OCI-LY7 (cell line): ENCODE results near the gene TBX5. TPM values are rescaled to one million over a fixed set of nuclear protein-coding genes. Genes with fewer than 3 reads are reported as not detected.

Experiments used
- BruUV-seq: library from RNA; stranded (reverse); fragments of 400-500 nt; replicated peaks from 2 replicates; lab custom pipeline; 2021; lab: Mats Ljungman, UMichigan
- CTCF ChIA-PET: fragments of 300-600 bp; sonication (Branson Sonifier 250); formaldehyde crosslinking; loops from one replicate; lab custom pipeline; 2022; ENCODE audit warnings: antibody characterized with exemption; ENCODE audit not compliant: unreplicated experiment; lab: Charles Lee
- POLR2A ChIA-PET: fragments of 300-600 bp; sonication (Branson Sonifier 250); formaldehyde crosslinking; loops from one replicate; lab custom pipeline; 2022; ENCODE audit warnings: antibody characterized with exemption; lab: Charles Lee
- DNase-seq: peaks from one replicate; pipeline ENCODE4 v3.0.0-alpha.2; 2015; ENCODE audit warnings: low spot score
- H2AFZ ChIP-seq: fragments of 200-600 bp; sonication (generic), shearing (Covaris generic); 2 replicates; pipeline ENCODE4 v1.6.1; 2014; ENCODE audit warnings: mild to moderate bottlenecking, antibody characterized with exemption, low read length, moderate library complexity
- H3K27ac ChIP-seq: fragments of 200-600 bp; sonication (generic); 2 replicates; pipeline ENCODE4 v1.5.1; 2014; ENCODE audit warnings: mixed run types, low read depth, mild to moderate bottlenecking, moderate library complexity, low read length, inconsistent platforms; ENCODE audit not compliant: poor library complexity, severe bottlenecking
- H3K36me3 ChIP-seq: fragments of 200-600 bp; sonication (generic); 2 replicates; pipeline ENCODE4 v1.6.1; 2014; ENCODE audit warnings: mild to moderate bottlenecking, antibody characterized with exemption, low read length, moderate library complexity, mixed read lengths; ENCODE audit not compliant: insufficient read depth
- H3K4me1 ChIP-seq: fragments of 200-600 bp; sonication (generic); 2 replicates; pipeline ENCODE4 v1.5.1; 2014; ENCODE audit warnings: mild to moderate bottlenecking, low read length; ENCODE audit not compliant: insufficient read depth, poor library complexity, severe bottlenecking
- H3K4me2 ChIP-seq: fragments of 200-600 bp; sonication (generic); 2 replicates; pipeline ENCODE4 v1.6.1; 2014; ENCODE audit warnings: mild to moderate bottlenecking, low read length
- H3K4me3 ChIP-seq: fragments of 200-600 bp; sonication (generic); 2 replicates; pipeline ENCODE4 v1.5.1; 2014; ENCODE audit warnings: mild to moderate bottlenecking, low read depth, low read length; ENCODE audit not compliant: poor library complexity, severe bottlenecking
- H3K79me2 ChIP-seq: fragments of 200-600 bp; sonication (generic); 2 replicates; pipeline ENCODE4 v1.6.1; 2016; ENCODE audit warnings: low read depth, mild to moderate bottlenecking, low read length, moderate library complexity, mixed read lengths; ENCODE audit not compliant: insufficient read depth
- H3K9me2 ChIP-seq: fragments of 200-600 bp; sonication (generic); 2 replicates; pipeline ENCODE4 v1.6.1; 2016; ENCODE audit warnings: mild to moderate bottlenecking, low read length, mixed read lengths; ENCODE audit not compliant: insufficient read depth
- H3K9me3 ChIP-seq: fragments of 200-600 bp; sonication (generic); 2 replicates; pipeline ENCODE4 v1.6.1; 2014; ENCODE audit warnings: mild to moderate bottlenecking, mixed run types, low read length, mixed read lengths
- H4K20me1 ChIP-seq: fragments of 200-600 bp; sonication (generic); 2 replicates; pipeline ENCODE4 v1.6.1; 2014; ENCODE audit warnings: mild to moderate bottlenecking, antibody characterized with exemption, low read length, moderate library complexity, mixed read lengths; ENCODE audit not compliant: insufficient read depth
- EZH2phosphoT487 ChIP-seq: fragments of 200-600 bp; sonication (generic); IDR thresholded peaks from 2 replicates; pipeline ENCODE4 v1.6.1; 2018; ENCODE audit warnings: low read depth, borderline replicate concordance, mild to moderate bottlenecking, mixed run types, antibody characterized with exemption, low read length, moderate library complexity, mixed read lengths
- intact Hi-C: fragments of 100-400 bp; cut with micrococcal nuclease; formaldehyde crosslinking; loops from one replicate; pipeline ENCODE4 v1.10.0; 2022; ENCODE audit not compliant: unreplicated experiment
- total RNA-seq, 2 experiments: library from RNA; depleted of rRNA in 1 of 2; stranded (reverse); fragments of >200 nt in 1 of 2; shearing (Covaris generic) in 1 of 2; gene quantifications; 2 replicates each; pipeline ENCODE4 v1.2.3, GENCODE V29; 2014 to 2022
- TF ChIP-seq, protein P1 (sequence below): fragments of 200-600 bp; sonication (generic); conservative IDR thresholded peaks from 2 replicates; pipeline ENCODE4 v1.5.1; 2014; ENCODE audit warnings: mild to moderate bottlenecking, antibody characterized with exemption, low read length, moderate library complexity, mixed read lengths

Gene TBX5
- total RNA-seq, 2 experiments from 2014 or later = not detected

DNA sequence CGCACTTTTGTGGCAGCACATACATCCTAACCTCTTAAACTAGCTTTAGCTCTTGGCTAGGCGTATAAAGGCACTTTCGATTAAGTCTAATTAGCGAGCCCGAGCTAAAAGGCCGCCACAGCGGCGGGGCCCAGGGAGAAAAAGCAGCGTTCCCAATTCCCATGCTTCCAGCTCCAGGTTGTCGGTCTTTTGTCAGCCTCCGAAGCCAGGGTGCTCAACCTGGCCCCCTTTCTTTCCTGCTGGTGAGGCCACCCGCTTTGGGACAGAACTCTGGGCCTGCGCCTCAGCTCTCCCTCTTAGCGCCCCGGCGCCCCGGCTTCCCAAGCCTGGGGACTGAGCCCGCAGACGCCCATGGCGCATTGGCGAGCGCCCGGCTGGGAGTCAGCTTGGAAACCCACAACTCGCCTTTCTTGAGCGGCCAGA lies 33.3 kb upstream of the TBX5 start:
- TF ChIP-seq EZH2phosphoT487 = no peak
- TF ChIP-seq, protein P1, sequence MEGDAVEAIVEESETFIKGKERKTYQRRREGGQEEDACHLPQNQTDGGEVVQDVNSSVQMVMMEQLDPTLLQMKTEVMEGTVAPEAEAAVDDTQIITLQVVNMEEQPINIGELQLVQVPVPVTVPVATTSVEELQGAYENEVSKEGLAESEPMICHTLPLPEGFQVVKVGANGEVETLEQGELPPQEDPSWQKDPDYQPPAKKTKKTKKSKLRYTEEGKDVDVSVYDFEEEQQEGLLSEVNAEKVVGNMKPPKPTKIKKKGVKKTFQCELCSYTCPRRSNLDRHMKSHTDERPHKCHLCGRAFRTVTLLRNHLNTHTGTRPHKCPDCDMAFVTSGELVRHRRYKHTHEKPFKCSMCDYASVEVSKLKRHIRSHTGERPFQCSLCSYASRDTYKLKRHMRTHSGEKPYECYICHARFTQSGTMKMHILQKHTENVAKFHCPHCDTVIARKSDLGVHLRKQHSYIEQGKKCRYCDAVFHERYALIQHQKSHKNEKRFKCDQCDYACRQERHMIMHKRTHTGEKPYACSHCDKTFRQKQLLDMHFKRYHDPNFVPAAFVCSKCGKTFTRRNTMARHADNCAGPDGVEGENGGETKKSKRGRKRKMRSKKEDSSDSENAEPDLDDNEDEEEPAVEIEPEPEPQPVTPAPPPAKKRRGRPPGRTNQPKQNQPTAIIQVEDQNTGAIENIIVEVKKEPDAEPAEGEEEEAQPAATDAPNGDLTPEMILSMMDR = no peak
- CTCF ChIA-PET = no interaction called here
- H3K4me2 ChIP-seq = no peak overlapping the region
- intact Hi-C loops = no loop called here
- H3K79me2 ChIP-seq = no peaks in the 10 kb centered on the region
- POLR2A ChIA-PET = no interaction called here
- no peak for DNase-seq
- no peaks in the 10 kb centered on the region for H3K9me3 ChIP-seq
- H3K36me3 ChIP-seq = no peaks in the 10 kb centered on the region
- no peak overlapping the region for H2AFZ ChIP-seq
- no peak overlapping the region for H3K4me3 ChIP-seq
- H4K20me1 ChIP-seq = no peaks in the 10 kb centered on the region
- no peaks in the 10 kb centered on the region for H3K9me2 ChIP-seq
- BruUV-seq = no TSS peak
- H3K27ac ChIP-seq = no peak overlapping the region
- H3K4me1 ChIP-seq = no peaks in the 10 kb centered on the region

DNA sequence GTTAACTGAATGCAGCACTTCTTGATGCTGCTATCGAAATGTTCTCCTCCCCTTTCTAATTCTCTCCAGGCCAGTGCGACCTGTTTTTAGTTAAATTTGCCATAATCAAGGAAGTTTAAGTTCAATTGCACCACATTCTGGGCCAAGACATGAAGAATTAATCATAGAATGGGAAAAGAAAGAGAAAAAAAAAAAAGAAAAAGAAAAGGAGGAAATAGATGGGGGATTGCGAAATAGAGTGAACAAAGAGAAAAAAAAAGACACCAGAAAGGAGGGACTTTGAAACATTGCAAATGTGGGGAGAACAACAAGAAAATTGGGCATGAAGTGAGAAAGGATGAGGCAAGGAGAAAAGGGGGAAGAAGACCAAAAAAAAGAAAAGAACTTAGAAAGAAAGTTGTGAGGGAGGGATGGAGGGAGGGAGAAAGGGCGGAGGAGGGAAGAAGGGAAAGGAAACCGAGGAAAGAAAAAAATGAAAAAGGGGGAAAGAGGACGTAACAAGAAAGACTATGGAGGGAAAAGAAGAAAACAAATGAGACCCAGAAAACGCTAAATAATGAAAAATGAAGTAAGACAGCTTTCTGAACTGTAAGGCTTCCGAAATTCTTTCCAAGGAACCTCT lies 32.8 kb upstream of the TBX5 start:
- Histone ChIP-seq H3K79me2 (no peaks in the 10 kb centered on the region), H3K9me2 (no peaks in the 10 kb centered on the region), H3K4me3 (no peak overlapping the region), H3K27ac (no peak overlapping the region), H4K20me1 (no peaks in the 10 kb centered on the region), H3K4me1 (no peaks in the 10 kb centered on the region), H2AFZ (no peak overlapping the region), H3K4me2 (no peak overlapping the region), H3K9me3 (no peaks in the 10 kb centered on the region), H3K36me3 (no peaks in the 10 kb centered on the region)
- no TSS peak for BruUV-seq
- POLR2A ChIA-PET = no interaction called here
- CTCF ChIA-PET = no interaction called here
- no peak for DNase-seq
- TF ChIP-seq, protein P1 = no peak
- TF ChIP-seq EZH2phosphoT487 = no peak
- intact Hi-C loops = no loop called here

DNA sequence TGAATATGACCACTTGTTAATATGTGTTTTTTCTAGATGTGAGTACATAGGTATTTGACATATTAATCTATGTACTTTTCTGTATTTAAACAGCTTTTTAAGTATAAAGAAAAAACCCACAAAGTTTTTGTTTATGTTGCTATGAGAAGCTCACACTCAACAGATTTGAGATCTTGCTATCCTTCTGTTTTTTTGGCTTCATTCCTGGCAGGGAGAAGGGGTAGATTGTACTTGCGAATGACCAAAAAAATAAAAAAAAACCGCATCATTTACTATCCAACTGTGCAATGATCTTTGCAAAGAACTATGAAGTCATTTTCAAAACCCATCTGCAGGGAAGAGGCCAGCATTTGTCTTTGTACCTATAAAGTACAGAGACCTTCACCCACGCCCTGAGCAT lies 28.4 kb upstream of the TBX5 start:
- no peaks in the 10 kb centered on the region for H3K9me3 ChIP-seq
- DNase-seq = no peak
- H3K4me3 ChIP-seq = no peak overlapping the region
- H3K9me2 ChIP-seq = no peaks in the 10 kb centered on the region
- H3K79me2 ChIP-seq = no peaks in the 10 kb centered on the region
- TF ChIP-seq, protein P1 = no peak
- TF ChIP-seq EZH2phosphoT487 = no peak
- no peaks in the 10 kb centered on the region for H3K36me3 ChIP-seq
- H4K20me1 ChIP-seq = no peaks in the 10 kb centered on the region
- BruUV-seq = no TSS peak
- no peaks in the 10 kb centered on the region for H3K4me1 ChIP-seq
- ChIA-PET CTCF (no interaction called here), POLR2A (no interaction called here)
- H2AFZ ChIP-seq = no peak overlapping the region
- H3K4me2 ChIP-seq = no peak overlapping the region
- no peak overlapping the region for H3K27ac ChIP-seq
- intact Hi-C loops = no loop called here
